Esophagus squamous epithelium (tissue), 5 donors: ENCODE results near the gene KCNH4. TPM values are rescaled to one million over a fixed set of nuclear protein-coding genes. Genes with fewer than 3 reads are reported as not detected.
A peak's percentile ranks its signal among the peaks of the same experiment; 100 is the strongest.
"Not testable (repeated sequence)": the region's sequence is repeated elsewhere in the genome, so short reads cannot be mapped to it uniquely, and the experiment has no call there.

Source experiments
- DNase-seq: peaks from one replicate; lab custom pipeline; 2025; lab: John Stamatoyannopoulos, UW
- H3K27ac ChIP-seq, 4 donors: fragments of 200-600 bp; sonication (generic); one replicate each; pipeline ENCODE4 v1.5.1; 2016 to 2019; ENCODE audit warnings: mild to moderate bottlenecking in 1 of 4
- H3K27me3 ChIP-seq, 4 donors: fragments of 200-600 bp; sonication (generic); 1 replicate in 3 of 4; 2 replicates in 1 of 4; pipeline versions ENCODE4 v1.5.1 to v1.6.0; 2017 to 2021; ENCODE audit warnings: antibody characterized with exemption in 1 of 4
- H3K36me3 ChIP-seq, 3 donors: fragments of 200-600 bp; sonication (generic); one replicate each; pipeline ENCODE4 v1.5.1; 2016 to 2019
- H3K4me1 ChIP-seq, 3 donors: fragments of 200-600 bp; sonication (generic); one replicate each; pipeline ENCODE4 v1.5.1; 2017 to 2019
- H3K4me3 ChIP-seq, 4 donors: fragments of 200-600 bp; sonication (generic); 1 replicate in 3 of 4; 2 replicates in 1 of 4; pipeline ENCODE4 v1.5.1; 2016 to 2019; ENCODE audit warnings: mild to moderate bottlenecking in 2 of 4, moderate library complexity in 1 of 4
- H3K9me3 ChIP-seq, 3 donors: fragments of 200-600 bp; sonication (generic); one replicate each; pipeline ENCODE4 v1.5.1; 2016 to 2019
- POLR2A ChIP-seq, 4 donors: fragments of 450-650 bp; IDR thresholded peaks; one replicate each; pipeline ENCODE4 v1.6.1; 2017; ENCODE audit warnings: antibody characterized with exemption in 4 of 4, mild to moderate bottlenecking in 4 of 4, moderate library complexity in 3 of 4
- WGBS, 2 donors: methylation state at CpG; one replicate each; pipeline ENCODE4 v1.1.5; 2018; 5-methylcytosine and 5-hydroxymethylcytosine counted together
- intact Hi-C: fragments of 100-400 bp; cut with DNase I; formaldehyde crosslinking; loops from one replicate; pipeline ENCODE4 v1.15.0; 2022
- total RNA-seq, 4 donors: library from RNA; depleted of rRNA; stranded (reverse); fragments of >200 nt; gene quantifications; one replicate each; pipeline ENCODE4 v1.1.0, GENCODE V29; 2016
- TF ChIP-seq, protein P1 (sequence below), 6 experiments: fragments of 450-650 bp in 4 of 6; fragments of 200-600 bp in 2 of 6; sonication (generic) in 2 of 6; IDR thresholded peaks; one replicate each; pipeline ENCODE4 v1.5.1; 2016 to 2019; ENCODE audit warnings: antibody characterized with exemption in 6 of 6, mild to moderate bottlenecking in 4 of 6, moderate library complexity in 4 of 6
- donor health status: DM: yes; HTN: yes; CAD: no.

KCNH4 gene
- total RNA-seq, 4 donors from 2014 or later, result under 0.01 to 0.09 TPM; not detected in 2

DNA sequence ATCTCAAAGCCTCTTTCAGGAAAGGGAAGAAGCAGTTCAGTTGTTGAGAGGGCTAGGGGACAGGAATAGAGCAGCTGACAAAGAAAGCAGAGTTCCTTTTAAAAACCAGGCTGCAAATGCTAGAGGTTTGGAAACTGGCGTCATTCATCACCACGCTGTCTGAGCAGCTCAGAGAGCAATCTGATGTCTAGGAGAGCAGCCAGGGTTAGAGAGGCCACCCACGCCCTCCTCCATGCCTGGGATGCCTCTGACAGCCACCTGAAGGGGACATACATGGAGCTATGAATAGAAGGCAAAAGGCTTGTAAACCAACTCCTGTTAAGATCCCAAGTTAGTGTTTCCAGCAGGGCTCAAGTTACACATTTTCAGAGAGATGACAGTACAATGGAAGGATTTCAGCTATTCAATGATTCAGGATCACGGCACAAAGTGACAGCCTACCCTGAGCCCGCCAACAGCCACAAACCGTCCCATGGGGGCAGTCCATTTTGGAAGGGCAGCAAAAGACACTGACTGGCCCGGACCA, 38.5 kb downstream of the KCNH4 start:
- 76 to 88% methylated on average over 4 to 6 of the region's 7 CpGs for WGBS, 2 donors

GRCh38 chr17:42141382-42141781, 39.6 kb downstream of the KCNH4 start:
- 67 to 78% methylated on average over 5 to 6 of the region's 8 CpGs for WGBS, 2 donors
- Histone ChIP-seq H3K27me3 (no peaks in the 10 kb centered on the region), H3K27ac (peak overlapping the region in 1 of 4 donors; percentile 2), H3K36me3 (peaks cover 8 to 77% (median 10%) of the 10 kb centered on the region in 3 donors), H3K4me3 (no peak overlapping the region), H3K9me3 (no peaks in the 10 kb centered on the region), H3K4me1 (peaks cover 11 to 50% (median 14%) of the 10 kb centered on the region in 3 donors)
- intact Hi-C loops, result no loop called here
- no peak for TF ChIP-seq POLR2A (IDR thresholded peaks at IDR 0.05)
- TF ChIP-seq, protein P1, sequence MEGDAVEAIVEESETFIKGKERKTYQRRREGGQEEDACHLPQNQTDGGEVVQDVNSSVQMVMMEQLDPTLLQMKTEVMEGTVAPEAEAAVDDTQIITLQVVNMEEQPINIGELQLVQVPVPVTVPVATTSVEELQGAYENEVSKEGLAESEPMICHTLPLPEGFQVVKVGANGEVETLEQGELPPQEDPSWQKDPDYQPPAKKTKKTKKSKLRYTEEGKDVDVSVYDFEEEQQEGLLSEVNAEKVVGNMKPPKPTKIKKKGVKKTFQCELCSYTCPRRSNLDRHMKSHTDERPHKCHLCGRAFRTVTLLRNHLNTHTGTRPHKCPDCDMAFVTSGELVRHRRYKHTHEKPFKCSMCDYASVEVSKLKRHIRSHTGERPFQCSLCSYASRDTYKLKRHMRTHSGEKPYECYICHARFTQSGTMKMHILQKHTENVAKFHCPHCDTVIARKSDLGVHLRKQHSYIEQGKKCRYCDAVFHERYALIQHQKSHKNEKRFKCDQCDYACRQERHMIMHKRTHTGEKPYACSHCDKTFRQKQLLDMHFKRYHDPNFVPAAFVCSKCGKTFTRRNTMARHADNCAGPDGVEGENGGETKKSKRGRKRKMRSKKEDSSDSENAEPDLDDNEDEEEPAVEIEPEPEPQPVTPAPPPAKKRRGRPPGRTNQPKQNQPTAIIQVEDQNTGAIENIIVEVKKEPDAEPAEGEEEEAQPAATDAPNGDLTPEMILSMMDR (IDR thresholded peaks at IDR 0.05), result no peak
- no peak for DNase-seq

More for the DNA sequence above, 38.5 kb downstream of the KCNH4 start:
- DNase-seq, result no peak
- H3K36me3 ChIP-seq, result peaks cover 8 to 75% (median 10%) of the 10 kb centered on the region in 3 donors
- intact Hi-C loops, result no loop called here
- H3K4me1 ChIP-seq, result peaks cover 5 to 42% (median 11%) of the 10 kb centered on the region in 3 donors
- TF ChIP-seq, protein P1 (IDR thresholded peaks at IDR 0.05), result no peak
- TF ChIP-seq POLR2A (IDR thresholded peaks at IDR 0.05), result no peak
- no peak overlapping the region for H3K27ac ChIP-seq
- no peaks in the 10 kb centered on the region for H3K27me3 ChIP-seq
- no peak overlapping the region for H3K4me3 ChIP-seq
- no peaks in the 10 kb centered on the region for H3K9me3 ChIP-seq

GRCh38 chr17:42140690-42141089, 40.3 kb downstream of the KCNH4 start:
- H3K27me3 ChIP-seq, DNase-seq, H3K4me3 ChIP-seq, intact Hi-C loops, H3K27ac ChIP-seq, H3K9me3 ChIP-seq: not testable (repeated sequence)
- Histone ChIP-seq H3K36me3 (peaks cover 6 to 73% (median 8%) of the 10 kb centered on the region in 3 donors), H3K4me1 (peaks cover 17 to 57% (median 21%) of the 10 kb centered on the region in 3 donors)
- WGBS, 2 donors, result 93 to 97% methylated on average over 7 of the region's 7 CpGs

DNA sequence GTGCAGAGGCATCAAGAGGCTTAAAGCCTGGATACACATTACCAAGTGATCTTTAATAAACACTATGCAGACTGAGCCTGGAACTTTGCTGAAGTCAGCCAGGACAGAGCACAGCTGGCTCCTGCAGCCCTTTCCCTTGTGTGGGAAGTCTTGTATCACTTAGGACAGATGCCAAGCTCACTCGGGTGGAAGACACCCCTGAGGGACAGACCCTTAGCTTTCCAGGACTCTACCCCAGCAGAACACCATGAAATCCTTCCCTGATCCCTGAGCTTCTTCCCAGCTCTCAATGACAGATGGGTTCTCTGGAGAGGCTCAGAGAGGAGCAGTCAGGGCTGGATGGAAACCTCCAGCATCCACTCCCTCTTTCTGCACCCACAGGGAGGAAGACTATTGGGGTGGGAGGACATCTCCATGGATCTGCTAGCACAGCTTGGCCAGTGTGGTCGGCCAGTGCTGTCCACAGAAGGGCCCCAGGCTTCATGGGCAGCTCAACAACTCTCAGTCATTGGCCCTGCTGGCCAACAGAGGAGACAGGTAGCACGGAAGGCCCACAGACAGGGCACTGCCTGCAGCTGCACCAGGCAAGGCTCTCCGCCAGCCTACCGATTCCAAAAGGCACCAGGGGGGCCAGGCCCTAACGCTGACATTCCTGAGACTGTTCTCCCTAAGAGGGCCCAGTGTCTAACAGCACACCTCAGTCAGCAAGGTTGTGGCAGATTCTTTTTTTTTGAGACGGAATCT, 42.0 kb downstream of the KCNH4 start:
- TF ChIP-seq, protein P1 (IDR thresholded peaks at IDR 0.05), result no peak
- no peak for TF ChIP-seq POLR2A (IDR thresholded peaks at IDR 0.05)
- Histone ChIP-seq H3K4me1 (peaks cover 20 to 74% (median 35%) of the 10 kb centered on the region in 3 donors), H3K27me3 (no peaks in the 10 kb centered on the region), H3K4me3 (no peak overlapping the region), H3K27ac (peak overlapping the region in 2 of 4 donors; percentile 6 to 32), H3K9me3 (no peaks in the 10 kb centered on the region), H3K36me3 (peaks cover 0 to 64% (median 8%) of the 10 kb centered on the region in 3 donors)
- intact Hi-C loops, result no loop called here
- 61 to 80% methylated on average over 2 to 7 of the region's 7 CpGs for WGBS, 2 donors
- DNase-seq, result no peak

GRCh38 chr17:42136654-42137051, 44.3 kb downstream of the KCNH4 start:
- intact Hi-C loops, result no loop called here
- H3K9me3 ChIP-seq, result no peaks in the 10 kb centered on the region
- H3K4me1 ChIP-seq, result peaks cover 32 to 79% (median 42%) of the 10 kb centered on the region in 3 donors
- 81 to 84% methylated on average over 3 of the region's 3 CpGs for WGBS, 2 donors
- no peaks in the 10 kb centered on the region for H3K27me3 ChIP-seq
- peaks cover 0 to 43% (median 7%) of the 10 kb centered on the region in 3 donors for H3K36me3 ChIP-seq
- H3K4me3 ChIP-seq, result peak overlapping the region in 1 of 4 donors; percentile 16
- TF ChIP-seq, protein P1 (IDR thresholded peaks at IDR 0.05), result no peak
- no peak for TF ChIP-seq POLR2A (IDR thresholded peaks at IDR 0.05)
- no peak for DNase-seq
- H3K27ac ChIP-seq, result peak overlapping the region; percentile 34 to 83 (median 61)
